B cell (primary cell): ENCODE results near the gene ITPR1. TPM values are rescaled to one million over a fixed set of nuclear protein-coding genes. Genes with fewer than 3 reads are reported as not detected.

Experiments used
- ATAC-seq: fragments of 200-7000 bp; cut with Tn5 transposase; one replicate; pipeline ENCODE4 v1.10.0; 2021; ENCODE audit warnings: low read depth, mild to moderate bottlenecking, moderate number of reproducible peaks, moderate library complexity
- CTCF ChIA-PET: fragments of 350-600 bp; sonication (Branson Sonifier 250); formaldehyde crosslinking; loops from one replicate; lab custom pipeline; 2021; ENCODE audit warnings: antibody characterized with exemption, inconsistent platforms; lab: Charles Lee
- POLR2A ChIA-PET: fragments of 350-600 bp; sonication (Branson Sonifier 250); formaldehyde crosslinking; loops from one replicate; lab custom pipeline; 2021; ENCODE audit warnings: antibody characterized with exemption; lab: Charles Lee
- DNase-seq: peaks from one replicate; pipeline ENCODE4 v3.0.0; 2013
- H2AFZ ChIP-seq: 2 replicates; pipeline ENCODE4 v1.6.1; 2012; ENCODE audit warnings: mild to moderate bottlenecking, low read depth, low read length; ENCODE audit not compliant: insufficient read depth, poor library complexity, severe bottlenecking
- H3K27ac ChIP-seq, 2 donors: 1 replicate in 1 of 2; 2 replicates in 1 of 2; pipeline ENCODE4 v1.5.1; 2012 to 2013; ENCODE audit warnings: low read length in 2 of 2, mild to moderate bottlenecking in 2 of 2, moderate library complexity in 1 of 2
- H3K27me3 ChIP-seq, 4 experiments: fragments of 200-600 bp in 1 of 4; sonication (generic) in 1 of 4; replicated peaks in 1 of 4; 1 replicate in 2 of 4; 2 replicates in 2 of 4; pipeline versions ENCODE4 v1.6.1 to v1.7.0; 2013 to 2016; ENCODE audit warnings: low read length in 3 of 4, mild to moderate bottlenecking in 2 of 4, mixed read lengths in 1 of 4, moderate library complexity in 1 of 4; ENCODE audit not compliant: insufficient read depth in 4 of 4, control insufficient read depth in 3 of 4; ENCODE audit errors: control extremely low read depth in 1 of 4
- H3K36me3 ChIP-seq, 2 experiments: replicated peaks in 1 of 2; 1 replicate in 1 of 2; 2 replicates in 1 of 2; pipeline versions ENCODE4 v1.6.1 to v1.7.1; 2013; ENCODE audit warnings: low read length in 1 of 2; ENCODE audit not compliant: insufficient read depth in 2 of 2, control insufficient read depth in 1 of 2; ENCODE audit errors: control extremely low read depth in 1 of 2, extremely low read depth in 1 of 2
- H3K4me1 ChIP-seq, 2 donors: fragments of 200-600 bp in 1 of 2; sonication (generic) in 1 of 2; 1 replicate in 1 of 2; 2 replicates in 1 of 2; pipeline versions ENCODE4 v1.5.1 to v1.6.1; 2013 to 2017; ENCODE audit warnings: low read length in 2 of 2; ENCODE audit not compliant: control insufficient read depth in 2 of 2, insufficient read depth in 2 of 2
- H3K4me2 ChIP-seq: replicated peaks from 2 replicates; pipeline ENCODE3; 2012; ENCODE audit warnings: mild to moderate bottlenecking, low read depth, low read length; ENCODE audit not compliant: poor library complexity, severe bottlenecking
- H3K4me3 ChIP-seq, 5 experiments: fragments of 200-600 bp in 1 of 5; sonication (generic) in 1 of 5; 1 replicate in 3 of 5; 2 replicates in 2 of 5; pipeline versions ENCODE4 v1.5.1 to v1.7.0; 2011 to 2016; ENCODE audit warnings: low read length in 4 of 5, mild to moderate bottlenecking in 4 of 5, low read depth in 2 of 5, control low read depth in 1 of 5, moderate library complexity in 1 of 5; ENCODE audit not compliant: insufficient read depth in 1 of 5; ENCODE audit errors: control extremely low read depth in 1 of 5, extremely low read depth in 1 of 5
- H3K79me2 ChIP-seq: fragments of 200-600 bp; sonication (generic); one replicate; pipeline ENCODE4 v1.6.0; 2016; ENCODE audit warnings: low read length; ENCODE audit not compliant: control insufficient read depth, insufficient read depth
- H3K9ac ChIP-seq: fragments of 200-600 bp; sonication (generic); 2 replicates; pipeline ENCODE4 v1.6.1; 2017; ENCODE audit warnings: mild to moderate bottlenecking, low read length, moderate library complexity
- H3K9me3 ChIP-seq, 3 donors: one replicate each; pipeline versions ENCODE4 v1.6.1 to v1.7.1; 2013; ENCODE audit warnings: low read length in 2 of 3; ENCODE audit not compliant: control insufficient read depth in 2 of 3, insufficient read depth in 1 of 3; ENCODE audit errors: control extremely low read depth in 1 of 3
- H4K20me1 ChIP-seq: 2 replicates; pipeline ENCODE4 v1.6.0; 2012; ENCODE audit warnings: mild to moderate bottlenecking, low read length; ENCODE audit not compliant: insufficient read depth, control insufficient read depth, poor library complexity, severe bottlenecking
- H3K27ac Mint-ChIP-seq: one replicate; pipeline ENCODE4 v1.8.0; 2021; ENCODE audit warnings: mixed read lengths
- H3K27me3 Mint-ChIP-seq: one replicate; pipeline ENCODE4 v1.8.0; 2021; ENCODE audit warnings: mixed read lengths
- H3K4me1 Mint-ChIP-seq: one replicate; pipeline ENCODE4 v1.8.0; 2021; ENCODE audit warnings: mixed read lengths
- H3K4me3 Mint-ChIP-seq: one replicate; pipeline ENCODE4 v1.8.0; 2021; ENCODE audit warnings: mixed read lengths
- H3K9me3 Mint-ChIP-seq: one replicate; pipeline ENCODE4 v1.8.0; 2022; ENCODE audit warnings: mixed read lengths; ENCODE audit not compliant: insufficient read depth
- EZH2 ChIP-seq: IDR thresholded peaks from 2 replicates; pipeline ENCODE4 v1.6.1; 2012; ENCODE audit warnings: borderline replicate concordance, low read depth, mild to moderate bottlenecking, moderate library complexity, low read length; ENCODE audit not compliant: insufficient read depth, poor library complexity, severe bottlenecking
- WGBS: methylation state at CpG from one replicate; pipeline ENCODE4 v1.1.5; 2013; ENCODE audit warnings: missing lambda C conversion rate; ENCODE audit not compliant: insufficient coverage; 5-methylcytosine and 5-hydroxymethylcytosine counted together
- intact Hi-C: fragments of 100-400 bp; cut with micrococcal nuclease; formaldehyde crosslinking; loops from one replicate; pipeline ENCODE4 v1.10.0; 2022
- polyA plus RNA-seq: library from polyadenylated mRNA; depleted of rRNA; stranded (reverse); fragments of >200 nt; gene quantifications from 2 replicates; pipeline ENCODE4 v1.2.3, GENCODE V29; 2012
- total RNA-seq, 2 donors: library from RNA; stranded (reverse); fragments of 120-200 nt in 1 of 2; gene quantifications; 1 replicate in 1 of 2; 2 replicates in 1 of 2; pipeline versions ENCODE4 v1.2.3 to v1.2.4, GENCODE V29; 2013 to 2022
- TF ChIP-seq, protein P1 (sequence below): fragments of 200-600 bp; IDR thresholded peaks from one replicate; pipeline ENCODE4 v1.8.0; 2022; ENCODE audit warnings: antibody characterized with exemption, mild to moderate bottlenecking

The ITPR1 gene
- total and polyA plus RNA-seq, 2 donors (not counting 1 experiment from before 2014, with no cell fraction given): 64.0 to 332 TPM

DNA sequence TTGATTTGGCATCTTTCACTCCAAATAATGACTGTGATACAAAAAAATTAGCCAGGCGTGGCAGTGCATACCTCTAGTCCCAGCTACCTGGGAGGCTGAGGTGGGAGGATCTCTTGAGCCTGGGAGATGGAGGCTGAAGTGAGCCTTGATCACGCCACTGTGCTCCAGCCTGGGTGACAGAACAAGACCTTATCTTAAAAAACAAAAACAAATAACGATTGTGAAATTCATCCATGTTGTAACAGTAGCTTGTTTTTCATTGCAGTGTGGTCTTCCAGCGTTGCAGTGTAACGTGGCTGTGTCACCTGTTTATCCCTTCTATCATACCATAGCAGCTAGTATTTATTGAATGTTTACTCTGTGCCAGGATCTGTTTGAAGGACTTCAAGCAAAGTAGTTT, 120.9 kb downstream of the ITPR1 start:
- H3K4me1 Mint-ChIP-seq: peaks cover 52% of the 10 kb centered on the region
- Histone ChIP-seq H3K4me1 (peaks cover 0 to 2% of the 10 kb centered on the region in 2 donors), H3K36me3 (peaks cover 0 to 4% of the 10 kb centered on the region in 2 experiments), H2AFZ (no peak overlapping the region), H3K4me2 (no peak overlapping the region), H3K27ac (no peak overlapping the region), H3K9me3 (no peaks in the 10 kb centered on the region), H3K9ac (no peak overlapping the region), H3K27me3 (no peaks in the 10 kb centered on the region), H4K20me1 (peaks cover 88% of the 10 kb centered on the region), H3K79me2 (peaks cover 91% of the 10 kb centered on the region), H3K4me3 (no peak overlapping the region)
- intact Hi-C loops: no loop called here
- DNase-seq (no peak), ATAC-seq (no peak)
- no CpG with 5 or more reads among the region's 5 CpGs for WGBS
- no peak overlapping the region for H3K4me3 Mint-ChIP-seq
- no peaks in the 10 kb centered on the region for H3K9me3 Mint-ChIP-seq
- CTCF ChIA-PET: interaction anchor here (1.0 to 1.9 kb wide), 2 partner anchors 16 to 263 kb away, joined by 3 to 9 read pairs; no protein-coding TSS in a partner anchor
- H3K27ac Mint-ChIP-seq: peak overlapping the region; percentile 13
- POLR2A ChIA-PET: no interaction called here
- H3K27me3 Mint-ChIP-seq: no peaks in the 10 kb centered on the region
- no peak for TF ChIP-seq EZH2

DNA sequence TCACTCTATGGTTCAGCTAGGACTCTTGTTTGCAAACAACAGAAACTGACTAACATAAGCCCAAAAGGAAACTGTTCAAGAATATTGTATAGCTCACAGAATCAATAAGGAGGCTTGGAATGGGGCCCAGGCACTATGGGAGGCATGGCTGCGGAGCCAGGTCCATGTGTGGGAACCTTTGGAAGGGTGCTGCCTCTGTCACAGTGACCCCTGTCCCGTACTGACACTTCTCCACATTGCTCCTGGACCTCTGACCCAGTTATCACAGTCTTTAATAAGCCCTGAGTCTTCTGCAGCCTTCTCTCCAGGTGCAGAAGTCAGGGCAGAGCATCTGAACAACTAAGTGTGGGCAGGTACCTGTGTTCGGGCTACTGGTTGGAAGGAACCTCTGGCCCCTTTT, 121.8 kb downstream of the ITPR1 start:
- peak overlapping the region; percentile 46 for H3K27ac Mint-ChIP-seq
- peaks cover 88% of the 10 kb centered on the region for H4K20me1 ChIP-seq

More for the DNA sequence above, 121.8 kb downstream of the ITPR1 start:
- Histone ChIP-seq H3K79me2 (peaks cover 91% of the 10 kb centered on the region), H3K4me2 (no peak overlapping the region), H3K27me3 (no peaks in the 10 kb centered on the region), H3K27ac (no peak overlapping the region), H3K9me3 (no peaks in the 10 kb centered on the region), H3K4me3 (no peak overlapping the region), H3K4me1 (peaks cover 0 to 2% of the 10 kb centered on the region in 2 donors), H3K9ac (no peak overlapping the region), H2AFZ (no peak overlapping the region), H3K36me3 (peaks cover 0 to 4% of the 10 kb centered on the region in 2 experiments)
- WGBS: 100% methylated on average over 2 of the region's 3 CpGs
- no peaks in the 10 kb centered on the region for H3K27me3 Mint-ChIP-seq
- no peak overlapping the region for H3K4me3 Mint-ChIP-seq
- ChIA-PET CTCF (interaction anchor here (1.9 kb wide), 1 partner anchor 264 kb away, joined by 9 read pairs; no protein-coding TSS in a partner anchor), POLR2A (no interaction called here)
- intact Hi-C loops: no loop called here
- DNase-seq (no peak), ATAC-seq (no peak)
- peaks cover 46% of the 10 kb centered on the region for H3K4me1 Mint-ChIP-seq
- H3K9me3 Mint-ChIP-seq: no peaks in the 10 kb centered on the region
- no peak for TF ChIP-seq EZH2
- TF ChIP-seq, protein P1, sequence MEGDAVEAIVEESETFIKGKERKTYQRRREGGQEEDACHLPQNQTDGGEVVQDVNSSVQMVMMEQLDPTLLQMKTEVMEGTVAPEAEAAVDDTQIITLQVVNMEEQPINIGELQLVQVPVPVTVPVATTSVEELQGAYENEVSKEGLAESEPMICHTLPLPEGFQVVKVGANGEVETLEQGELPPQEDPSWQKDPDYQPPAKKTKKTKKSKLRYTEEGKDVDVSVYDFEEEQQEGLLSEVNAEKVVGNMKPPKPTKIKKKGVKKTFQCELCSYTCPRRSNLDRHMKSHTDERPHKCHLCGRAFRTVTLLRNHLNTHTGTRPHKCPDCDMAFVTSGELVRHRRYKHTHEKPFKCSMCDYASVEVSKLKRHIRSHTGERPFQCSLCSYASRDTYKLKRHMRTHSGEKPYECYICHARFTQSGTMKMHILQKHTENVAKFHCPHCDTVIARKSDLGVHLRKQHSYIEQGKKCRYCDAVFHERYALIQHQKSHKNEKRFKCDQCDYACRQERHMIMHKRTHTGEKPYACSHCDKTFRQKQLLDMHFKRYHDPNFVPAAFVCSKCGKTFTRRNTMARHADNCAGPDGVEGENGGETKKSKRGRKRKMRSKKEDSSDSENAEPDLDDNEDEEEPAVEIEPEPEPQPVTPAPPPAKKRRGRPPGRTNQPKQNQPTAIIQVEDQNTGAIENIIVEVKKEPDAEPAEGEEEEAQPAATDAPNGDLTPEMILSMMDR: no peak
